Hematopoietic multipotent progenitor cell treated with erythropoietin and hydrocortisone succinate and interleukin-3 and kit ligand, for 17 days (in vitro differentiated cells): ENCODE measurements around the gene ECSCR.
A peak's percentile ranks its signal among the peaks of the same experiment; 100 is the strongest.
"Not testable (repeated sequence)": the region's sequence is repeated elsewhere in the genome, so short reads cannot be mapped to it uniquely, and the experiment has no call there.

Source experiments
- DNase-seq: peaks from one replicate; pipeline ENCODE4 v3.0.0-alpha.2; 2015; ENCODE audit warnings: low spot score

Gene ECSCR, protein sequence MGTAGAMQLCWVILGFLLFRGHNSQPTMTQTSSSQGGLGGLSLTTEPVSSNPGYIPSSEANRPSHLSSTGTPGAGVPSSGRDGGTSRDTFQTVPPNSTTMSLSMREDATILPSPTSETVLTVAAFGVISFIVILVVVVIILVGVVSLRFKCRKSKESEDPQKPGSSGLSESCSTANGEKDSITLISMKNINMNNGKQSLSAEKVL

DNA sequence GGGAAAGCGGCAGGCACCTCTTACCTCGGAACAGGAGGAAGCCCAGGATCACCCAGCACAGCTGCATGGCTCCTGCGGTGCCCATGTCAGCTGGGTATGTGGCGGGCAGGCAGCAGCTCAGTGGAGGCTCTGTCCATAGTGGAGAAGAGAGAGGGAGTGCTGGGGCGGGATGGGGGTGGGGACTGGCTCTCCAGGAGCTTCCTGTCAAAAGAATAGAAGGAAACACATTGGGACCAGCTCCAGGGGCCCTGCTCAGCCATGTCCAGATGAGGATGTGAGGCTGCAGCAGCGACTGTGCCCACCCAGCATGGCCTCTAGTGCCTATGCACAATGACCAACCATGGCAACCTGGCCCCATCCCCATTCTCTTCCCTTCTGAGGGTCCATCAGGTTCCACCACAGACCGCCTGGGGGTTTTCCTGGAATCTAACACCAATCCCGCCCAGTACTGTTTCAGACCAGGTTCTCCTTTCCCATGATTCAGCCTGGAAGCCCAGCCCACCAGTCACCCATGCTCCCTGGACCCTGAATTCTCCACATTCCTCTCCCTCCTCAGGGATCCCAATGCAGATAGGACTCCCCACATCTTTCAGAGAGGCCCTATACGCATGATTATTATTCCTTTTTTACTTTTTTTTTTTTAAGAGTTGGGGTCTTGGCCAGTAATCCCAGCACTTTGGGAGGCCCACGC lies at the start of gene ECSCR:
Gene ECSCR, minus strand, starts transcription at position 158 of the 691 bp plus-strand sequence. Its CDS starts 73 bp downstream, at position 85.
- no peak for DNase-seq

DNA sequence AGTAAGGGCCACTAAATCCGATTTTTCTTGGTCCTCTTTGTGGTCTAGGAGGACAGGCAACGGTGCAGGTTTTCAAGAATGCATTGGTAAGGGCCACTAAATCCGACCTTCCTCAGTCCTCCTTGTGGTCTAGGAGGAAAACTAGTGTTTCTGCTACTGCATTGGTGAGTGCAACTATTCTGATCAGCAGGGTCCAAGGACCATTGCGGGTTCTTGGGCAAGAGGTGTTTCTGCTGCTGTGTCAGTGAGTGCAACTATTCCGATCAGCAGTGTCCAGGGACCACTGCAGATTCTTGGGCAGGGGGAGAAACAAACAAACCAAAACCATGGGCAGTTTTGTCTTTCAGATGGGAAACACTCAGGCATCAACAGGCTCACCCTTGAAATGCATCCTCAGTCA lies 42.2 kb upstream of the ECSCR start:
- not testable (repeated sequence) for DNase-seq

DNA sequence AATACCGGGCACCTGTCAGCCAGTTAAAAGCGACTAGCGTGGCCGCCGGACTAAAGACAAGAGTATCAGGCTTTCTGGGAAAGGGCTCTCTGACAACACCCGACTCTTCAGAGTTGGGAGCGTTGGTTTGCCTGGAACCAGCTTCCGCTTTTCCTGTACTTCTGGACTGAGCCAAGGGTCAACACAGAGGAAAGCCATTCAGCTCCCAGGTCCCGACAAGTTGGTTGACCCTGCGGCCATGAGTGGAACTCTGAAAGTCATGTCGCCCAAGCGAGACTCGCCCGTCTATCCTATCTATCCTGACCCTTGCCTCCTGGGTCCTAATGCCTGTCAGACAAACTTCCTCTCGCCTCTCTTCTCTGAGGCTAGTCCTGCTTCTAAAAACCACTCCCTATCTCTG lies 41.3 kb upstream of the ECSCR start:
- not testable (repeated sequence) for DNase-seq

GRCh38 chr5:139503036-139503817 lies 40.7 kb upstream of the ECSCR start:
- DNase-seq: not testable (repeated sequence)

- no peak for DNase-seq
Measured at GRCh38 chr5:139501381-139501780, 38.8 kb upstream of the ECSCR start.

- no peak for DNase-seq
Measured at GRCh38 chr5:139495638-139496435, 33.3 kb upstream of the ECSCR start.

- no peak for DNase-seq
Measured at GRCh38 chr5:139494832-139495231, 32.3 kb upstream of the ECSCR start.

DNA sequence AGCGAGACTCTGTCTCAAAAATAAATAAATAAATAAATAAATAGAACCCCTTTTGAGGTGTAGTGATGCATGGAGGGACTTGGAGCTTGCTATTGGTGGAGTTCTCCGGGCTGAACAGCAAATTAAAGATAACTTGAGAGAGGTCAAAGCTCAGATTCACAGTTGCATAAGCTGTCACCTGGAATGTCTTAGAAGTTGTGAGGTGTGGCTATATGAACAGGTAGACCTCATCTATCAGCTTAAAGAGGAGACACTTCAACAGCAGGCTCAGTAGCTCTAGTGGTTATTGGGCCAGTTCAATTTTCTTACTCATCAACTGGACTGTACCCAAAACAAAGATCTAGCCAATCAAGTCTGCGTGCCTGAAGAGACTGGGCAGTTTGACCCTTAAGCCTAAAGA lies 31.7 kb upstream of the ECSCR start:
- DNase-seq: no peak

GRCh38 chr5:139492700-139493192 lies 30.2 kb upstream of the ECSCR start:
- no peak for DNase-seq

DNA sequence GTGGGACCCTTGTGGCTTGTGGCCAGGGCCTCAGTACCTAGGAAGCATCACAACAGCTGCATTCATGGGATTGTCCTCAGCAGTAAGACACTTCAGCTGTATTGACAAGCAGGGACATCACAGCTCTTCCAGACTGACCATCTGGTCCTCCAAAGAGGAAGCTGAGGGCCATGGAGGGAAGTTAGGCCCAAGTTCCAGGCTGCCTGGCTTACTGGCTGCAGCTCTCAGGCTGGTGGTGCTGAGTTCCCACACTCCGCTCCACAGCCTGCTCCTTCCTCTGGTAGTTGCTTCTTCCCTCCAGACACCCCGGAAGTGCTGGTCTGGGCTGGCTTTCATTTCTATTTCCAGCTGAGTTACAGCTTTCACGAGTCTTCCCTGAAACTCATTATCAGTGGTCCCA lies 25.7 kb upstream of the ECSCR start:
- DNase-seq: no peak

DNA sequence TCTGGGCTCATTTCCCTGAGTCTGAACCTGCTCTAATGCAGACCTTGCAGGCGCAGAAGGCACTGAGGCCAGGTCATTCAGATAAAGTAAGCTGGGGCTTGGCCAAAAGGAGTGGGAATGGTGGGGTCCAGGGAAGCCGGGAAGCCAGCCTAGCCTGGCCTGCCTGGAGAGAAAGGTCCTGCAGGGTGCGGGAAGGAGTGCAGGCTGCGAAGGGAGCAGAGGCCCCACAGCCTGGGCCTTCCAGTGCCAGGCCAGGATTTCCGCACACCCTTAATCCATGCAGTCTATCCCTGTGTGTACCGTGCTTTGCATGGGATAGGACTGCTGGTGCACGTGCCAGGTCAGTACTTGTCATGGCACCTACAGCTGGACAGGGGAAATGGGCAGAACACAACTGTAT lies 23.7 kb upstream of the ECSCR start:
- no peak for DNase-seq

DNA sequence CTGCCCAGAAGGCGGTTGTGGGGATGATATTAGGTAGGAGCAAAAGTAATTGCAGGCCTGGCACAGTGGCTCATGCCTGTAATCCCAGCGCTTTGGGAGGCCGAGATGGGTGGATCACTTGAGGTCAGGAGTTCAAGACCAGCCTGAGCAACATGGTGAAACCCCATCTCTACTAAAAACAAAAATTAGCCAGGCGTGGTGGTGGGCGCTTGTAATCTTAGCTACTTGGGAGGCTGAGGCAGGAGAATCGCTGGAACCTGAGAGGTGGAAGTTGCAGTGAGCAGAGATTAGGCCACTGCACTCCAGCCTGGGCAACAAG lies 20.3 kb upstream of the ECSCR start:
- not testable (repeated sequence) for DNase-seq

GRCh38 chr5:139482050-139482889 lies 19.7 kb upstream of the ECSCR start, which contains the start of gene STING1:
TSS of gene STING1 (minus strand) at chr5:139482758. CDS start at chr5:139481704, 1,054 bp downstream.
- peak; percentile 25 for DNase-seq

DNA sequence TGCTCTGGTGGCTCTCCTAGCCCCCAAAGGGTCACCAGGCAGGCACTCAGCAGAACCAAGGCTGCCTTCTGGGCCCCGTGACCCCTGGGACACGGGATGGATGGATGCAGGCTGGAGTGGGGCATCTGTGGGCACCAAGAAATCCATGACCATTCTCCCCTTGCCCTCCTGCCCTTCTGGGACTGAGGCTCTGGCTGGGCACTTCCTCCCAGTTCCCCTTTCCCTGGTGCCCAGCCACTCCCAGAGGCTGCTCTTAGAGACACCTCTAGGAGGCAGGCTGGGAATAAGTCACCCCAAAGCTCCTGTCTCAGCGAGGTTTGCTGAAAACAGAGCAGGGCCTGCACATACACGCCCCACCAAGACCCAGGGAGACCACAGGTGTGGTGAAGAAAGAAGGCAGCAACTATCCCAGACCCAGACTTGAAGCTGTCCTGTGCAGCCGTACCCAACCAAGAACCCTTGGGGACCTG lies 19.1 kb upstream of the ECSCR start:
- no peak for DNase-seq

GRCh38 chr5:139481122-139481533 lies 18.6 kb upstream of the ECSCR start:
- DNase-seq: no peak

- DNase-seq: not testable (repeated sequence)
Measured at GRCh38 chr5:139479729-139480128, 17.2 kb upstream of the ECSCR start.

GRCh38 chr5:139478657-139479423 lies 16.3 kb upstream of the ECSCR start:
- DNase-seq: not testable (repeated sequence)

DNA sequence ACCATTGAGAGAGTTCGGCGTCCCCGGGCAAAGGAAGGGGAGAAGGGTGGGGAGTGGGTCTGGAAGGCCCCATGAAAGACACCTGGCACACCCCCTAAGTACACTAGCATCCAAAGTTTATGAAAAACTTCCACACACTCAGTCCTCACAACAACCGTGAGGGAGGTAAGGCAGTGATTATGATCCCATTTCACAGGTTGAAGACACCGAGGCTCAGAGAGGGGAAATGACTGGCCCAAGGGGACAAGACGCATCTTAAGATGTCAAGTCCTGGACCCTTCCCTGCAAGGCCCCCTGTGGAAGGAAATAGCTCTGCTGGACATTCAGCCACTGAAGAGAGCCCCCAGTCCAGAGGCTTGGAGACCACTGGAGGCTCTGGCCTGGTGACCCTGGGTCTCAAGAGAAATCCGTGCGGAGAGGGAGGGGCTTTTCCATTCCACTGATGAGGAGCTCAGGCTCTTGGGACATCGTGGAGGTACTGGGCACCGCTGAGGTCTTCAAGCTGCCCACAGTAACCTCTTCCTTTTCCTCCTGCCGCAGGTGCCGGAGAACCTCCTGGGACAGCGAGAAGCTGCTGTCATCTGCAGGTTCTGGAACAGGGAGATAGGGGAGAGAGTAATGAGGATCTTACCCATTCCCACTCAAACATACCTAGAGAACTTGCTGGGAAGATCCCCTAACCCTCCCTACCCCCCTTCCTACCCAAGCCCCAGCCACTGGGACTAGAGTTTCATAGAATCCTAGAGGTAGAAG lies 13.5 kb upstream of the ECSCR start:
- no peak for DNase-seq
